Measurements from ENCODE around the gene DLG1.

DNA sequence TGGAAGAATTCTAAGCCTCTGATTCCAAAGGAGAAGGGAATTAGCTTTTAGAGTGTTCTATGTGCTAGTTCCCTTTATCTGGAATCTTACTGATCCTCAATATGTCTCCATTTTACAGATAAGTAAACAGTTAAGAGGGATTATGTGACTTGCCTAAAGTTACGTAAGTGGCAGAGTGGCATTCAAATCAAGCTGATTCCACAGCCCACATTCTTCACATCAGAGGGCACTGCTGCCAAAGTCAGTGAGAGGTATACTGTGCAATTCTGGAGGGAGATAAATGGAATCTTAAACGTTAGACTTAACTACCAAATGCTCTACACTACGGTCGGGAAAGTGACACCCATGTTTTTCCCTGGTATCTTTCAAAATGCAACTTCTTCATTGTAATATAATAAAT is 257.8 kb downstream of the DLG1 start:
- TF ChIP-seq EZH2 (optimal IDR thresholded peaks at IDR 0.05; ENCODE audit: low read depth, low read length) = no peak
- no peak for TF ChIP-seq CTCF (IDR thresholded peaks at IDR 0.05; ENCODE audit: low read length)

All from MM.1S (cell line).